Cortex of kidney (tissue), 1 donor: ENCODE data around the gene MDP1.

Source experiments
- DNase-seq: peaks from one replicate; lab custom pipeline; 2025; lab: John Stamatoyannopoulos, UW

The MDP1 gene

GRCh38 chr14:24198814-24199524, 16.9 kb downstream of the MDP1 start:
- no peak for DNase-seq

GRCh38 chr14:24197056-24197450, 18.8 kb downstream of the MDP1 start:
- DNase-seq = no peak

DNA sequence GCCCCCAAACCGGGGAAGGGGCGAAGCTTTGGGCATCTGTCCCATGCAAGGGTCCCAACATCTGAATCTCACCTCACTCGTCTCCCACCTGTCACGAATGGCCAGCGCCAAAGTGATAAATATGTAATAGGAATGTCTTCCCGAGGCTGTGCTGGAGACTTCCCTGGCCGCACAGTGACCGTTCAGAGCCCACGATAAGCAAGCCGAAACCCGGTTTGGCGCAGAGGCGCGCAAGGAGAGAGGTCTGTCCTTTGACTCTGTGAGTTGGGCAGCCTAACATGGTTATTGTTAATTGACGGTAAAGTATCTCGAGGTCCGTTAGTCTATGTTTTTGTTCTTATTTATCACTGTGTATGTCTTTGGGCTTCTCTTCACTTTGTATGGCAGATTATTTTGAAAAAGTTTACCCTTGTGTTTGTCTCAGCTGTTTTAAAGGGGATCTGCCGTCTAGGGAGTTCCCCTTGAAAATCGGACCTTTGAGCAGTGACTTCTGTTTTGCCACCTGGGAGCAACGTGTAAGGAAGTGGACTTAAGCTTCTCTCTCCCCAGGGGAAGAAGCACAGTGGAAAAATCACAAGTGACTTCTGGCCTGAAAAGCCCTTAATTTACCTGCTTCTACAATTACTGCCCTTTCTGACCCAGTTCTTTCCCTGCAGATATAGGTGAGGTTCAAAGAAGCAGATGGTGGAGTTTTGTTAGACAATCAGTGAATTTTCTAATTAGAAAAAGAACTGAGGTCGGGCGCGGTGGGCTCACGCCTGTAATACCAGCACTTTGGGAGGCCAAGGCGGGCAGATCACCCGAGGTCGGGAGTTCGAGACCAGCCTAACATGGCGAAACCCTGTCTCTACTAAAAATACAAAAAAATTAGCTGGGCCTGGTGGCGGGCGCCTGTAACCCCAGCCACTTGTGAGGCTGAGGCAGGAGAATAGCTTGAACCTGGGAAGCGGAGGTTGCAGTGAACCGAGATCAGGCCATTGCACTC, 19.5 kb downstream of the MDP1 start:
- DNase-seq = no peak

- DNase-seq = no peak
Measured at GRCh38 chr14:24195186-24196070, 20.4 kb downstream of the MDP1 start, which contains the start of gene TM9SF1. Gene TM9SF1 (minus strand): TSS chr14:24195441. CDS start chr14:24195019, 422 bp downstream.

- DNase-seq = no peak
Measured at GRCh38 chr14:24194873-24195185, 21.0 kb downstream of the MDP1 start.

GRCh38 chr14:24194186-24194872, 21.5 kb downstream of the MDP1 start:
- DNase-seq = no peak

DNA sequence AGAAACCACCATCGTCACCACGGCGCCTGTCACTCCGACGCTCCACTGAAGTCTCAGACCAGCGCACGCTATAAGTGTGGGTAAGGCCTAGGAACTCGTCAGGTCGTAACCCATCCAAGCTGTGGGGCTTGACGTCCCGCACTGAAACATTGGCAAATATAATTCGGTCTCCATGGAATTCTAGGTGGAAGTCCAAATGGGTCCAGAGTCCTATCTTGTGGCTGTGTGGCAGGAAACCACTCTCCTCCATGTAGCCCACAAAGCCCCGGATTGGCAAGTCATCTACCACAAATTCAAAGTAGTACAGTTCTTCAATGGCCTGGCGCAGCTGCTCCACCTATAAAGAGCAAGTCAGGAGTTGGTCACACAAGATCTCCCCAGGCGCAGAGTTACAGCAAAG, 22.9 kb downstream of the MDP1 start:
- DNase-seq = no peak

DNA sequence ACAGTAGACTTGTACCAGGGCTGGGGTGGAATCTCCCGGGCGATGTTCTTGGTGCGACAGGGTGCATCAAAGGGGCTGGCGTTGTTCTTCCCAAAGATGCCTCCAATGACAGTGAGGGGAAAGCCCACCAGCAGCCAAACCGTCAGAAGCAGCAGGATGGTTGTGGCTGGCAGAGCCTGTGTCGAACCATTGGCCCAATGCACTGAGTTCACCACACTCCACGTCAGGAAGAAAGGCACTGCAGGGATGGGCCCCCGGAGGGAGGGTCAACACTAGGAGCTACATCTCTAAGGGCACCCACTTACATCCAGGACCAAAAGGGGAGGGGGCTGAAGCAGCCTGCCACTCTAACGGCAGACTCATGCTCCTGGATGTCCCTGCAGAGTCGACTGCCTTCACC, 25.4 kb downstream of the MDP1 start:
- no peak for DNase-seq

DNA sequence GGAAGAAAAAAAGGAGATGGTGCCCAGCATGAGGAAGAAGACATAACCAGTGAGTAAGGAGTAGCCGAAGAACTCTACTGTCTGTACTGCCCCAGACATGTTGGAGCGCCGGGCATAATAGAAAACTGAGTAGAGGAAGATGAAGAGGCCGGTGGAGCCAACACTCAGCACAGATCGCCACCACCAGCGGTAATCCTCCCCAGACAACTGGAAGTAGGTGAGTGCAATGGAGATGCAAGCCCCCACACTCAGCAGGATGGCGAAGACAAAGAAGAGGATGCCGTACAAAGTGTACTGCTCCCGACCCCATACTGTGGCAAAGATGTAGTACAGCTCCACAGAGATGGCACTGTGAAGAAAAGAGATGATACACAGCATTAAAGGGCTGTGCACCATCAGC, 26.4 kb downstream of the MDP1 start:
- no peak for DNase-seq

- no peak for DNase-seq
Measured at GRCh38 chr14:24189059-24189375, 26.8 kb downstream of the MDP1 start.

- DNase-seq = no peak
Measured at GRCh38 chr14:24188251-24189058, 27.4 kb downstream of the MDP1 start, which contains the start of gene IPO4. Gene IPO4 (minus strand): TSS chr14:24188816. CDS start chr14:24188787, 29 bp downstream.

GRCh38 chr14:24187539-24187915, 28.3 kb downstream of the MDP1 start:
- DNase-seq = no peak

DNA sequence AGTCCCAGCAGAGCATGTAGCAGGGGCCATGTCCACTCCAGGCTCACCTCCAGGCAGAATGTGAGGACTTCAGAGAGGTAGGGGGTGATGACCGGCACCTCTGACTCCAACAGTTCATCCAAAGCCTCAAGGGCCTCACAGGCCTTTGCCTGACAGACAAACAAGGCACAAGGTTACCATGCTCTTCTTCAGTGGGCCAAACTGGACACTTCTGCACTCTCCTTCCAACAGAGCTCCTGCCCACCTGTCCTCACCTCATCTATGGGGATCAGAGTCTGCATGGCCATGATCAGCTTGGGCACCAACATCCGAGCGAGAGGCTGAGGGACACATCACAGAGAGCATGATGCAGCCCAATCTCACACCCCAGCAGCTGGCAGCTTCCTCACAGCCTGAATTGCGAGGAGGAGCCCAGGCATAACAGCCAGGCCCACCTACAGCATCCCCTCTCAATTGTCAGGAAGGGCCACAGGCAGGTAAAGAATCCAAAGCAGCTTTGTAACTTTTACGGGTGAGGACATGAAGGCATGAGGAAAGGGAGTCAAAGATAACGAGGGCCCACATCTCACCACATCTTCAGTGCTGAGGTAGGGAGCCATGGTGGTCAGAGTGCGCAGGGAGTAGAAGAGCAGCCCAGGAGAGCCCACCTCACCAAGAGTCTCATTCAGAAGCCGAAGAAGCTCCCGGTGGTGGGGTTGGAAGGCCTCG, 28.9 kb downstream of the MDP1 start:
- no peak for DNase-seq

- DNase-seq = no peak
Measured at GRCh38 chr14:24185741-24186140, 30.1 kb downstream of the MDP1 start.

GRCh38 chr14:24185026-24185425, 30.8 kb downstream of the MDP1 start:
- no peak for DNase-seq

GRCh38 chr14:24184104-24184970, 31.5 kb downstream of the MDP1 start:
- no peak for DNase-seq

GRCh38 chr14:24183014-24183481, 32.8 kb downstream of the MDP1 start:
- no peak for DNase-seq

GRCh38 chr14:24182110-24182882, 33.6 kb downstream of the MDP1 start:
- no peak for DNase-seq
